Tibial nerve (tissue), 4 donors: ENCODE data around the gene NPFFR2. TPM values are rescaled to one million over a fixed set of nuclear protein-coding genes. Genes with fewer than 3 reads are reported as not detected.

Experiments used
- DNase-seq, 2 donors: peaks; one replicate each; pipeline ENCODE4 v3.0.0-alpha.2; 2019; ENCODE audit warnings: low spot score in 2 of 2
- H3K27ac ChIP-seq, 4 donors: fragments of 200-600 bp; sonication (generic) in 3 of 4; one replicate each; pipeline ENCODE4 v1.5.1; 2017 to 2019; ENCODE audit warnings: mild to moderate bottlenecking in 1 of 4
- H3K27me3 ChIP-seq, 2 donors: fragments of 200-600 bp; sonication (generic) in 1 of 2; one replicate each; pipeline versions ENCODE4 v1.5.1 to v1.6.0; 2017 to 2019
- H3K36me3 ChIP-seq, 3 donors: fragments of 200-600 bp; sonication (generic); one replicate each; pipeline ENCODE4 v1.5.1; 2018 to 2019
- H3K4me1 ChIP-seq, 4 donors: fragments of 200-600 bp; sonication (generic) in 3 of 4; one replicate each; pipeline ENCODE4 v1.5.1; 2017 to 2019
- H3K4me3 ChIP-seq, 4 donors: fragments of 200-600 bp; sonication (generic) in 3 of 4; one replicate each; pipeline ENCODE4 v1.5.1; 2017 to 2019; ENCODE audit warnings: mild to moderate bottlenecking in 1 of 4, moderate library complexity in 1 of 4
- H3K9me3 ChIP-seq, 4 donors: fragments of 200-600 bp; sonication (generic) in 3 of 4; one replicate each; pipeline ENCODE4 v1.5.1; 2017 to 2019
- CTCF ChIP-seq, 5 experiments: fragments of 200-600 bp in 3 of 5; fragments of 450-650 bp in 2 of 5; sonication (generic) in 3 of 5; IDR thresholded peaks; one replicate each; pipeline ENCODE4 v1.5.1; 2016 to 2019; ENCODE audit warnings: antibody characterized with exemption in 5 of 5, mild to moderate bottlenecking in 3 of 5, moderate library complexity in 2 of 5
- EP300 ChIP-seq, 2 donors: sonication (generic); formaldehyde crosslinking; IDR thresholded peaks; one replicate each; pipeline ENCODE4 v1.6.1; 2017; ENCODE audit warnings: antibody characterized with exemption in 2 of 2, mild to moderate bottlenecking in 1 of 2
- POLR2A ChIP-seq, 2 donors: fragments of 450-650 bp; IDR thresholded peaks; one replicate each; pipeline ENCODE4 v1.6.1; 2017; ENCODE audit warnings: antibody characterized with exemption in 2 of 2, mild to moderate bottlenecking in 2 of 2, moderate library complexity in 2 of 2
- WGBS, 2 donors: methylation state at CpG; one replicate each; pipeline ENCODE4 v1.1.5; 2018; 5-methylcytosine and 5-hydroxymethylcytosine counted together
- total RNA-seq, 4 donors: library from RNA; depleted of rRNA; stranded (reverse); fragments of >200 nt; gene quantifications; one replicate each; pipeline ENCODE4 v1.1.0, GENCODE V29; 2016

Gene NPFFR2
- total RNA-seq, 4 donors from 2014 or later = not detected

- Histone ChIP-seq H3K27me3 (no peaks in the 10 kb centered on the region), H3K27ac (no peak overlapping the region), H3K9me3 (no peaks in the 10 kb centered on the region), H3K36me3 (no peaks in the 10 kb centered on the region), H3K4me1 (no peaks in the 10 kb centered on the region), H3K4me3 (no peak overlapping the region)
- TF ChIP-seq CTCF (IDR thresholded peaks at IDR 0.05) (no peak), POLR2A (IDR thresholded peaks at IDR 0.05) (no peak), EP300 (IDR thresholded peaks at IDR 0.05) (no peak)
- DNase-seq = no peak
- 66 to 82% methylated on average over 5 of the region's 5 CpGs for WGBS, 2 donors
These were observed 62.4 kb downstream of the NPFFR2 start for GRCh38 chr4:72094059-72094797.

GRCh38 chr4:72107456-72107855, 75.7 kb downstream of the NPFFR2 start:
- no peak for DNase-seq
- no peaks in the 10 kb centered on the region for H3K27me3 ChIP-seq
- H3K4me3 ChIP-seq = no peak overlapping the region
- TF ChIP-seq CTCF (IDR thresholded peaks at IDR 0.05) (no peak), POLR2A (IDR thresholded peaks at IDR 0.05) (no peak), EP300 (IDR thresholded peaks at IDR 0.05) (no peak)
- H3K36me3 ChIP-seq = no peaks in the 10 kb centered on the region
- no peak overlapping the region for H3K27ac ChIP-seq
- H3K9me3 ChIP-seq = no peaks in the 10 kb centered on the region
- H3K4me1 ChIP-seq = no peaks in the 10 kb centered on the region

- WGBS, 2 donors = 92% methylated on average over 2 of the region's 2 CpGs
- DNase-seq = no peak
- no peaks in the 10 kb centered on the region for H3K36me3 ChIP-seq
- no peaks in the 10 kb centered on the region for H3K9me3 ChIP-seq
- TF ChIP-seq POLR2A (IDR thresholded peaks at IDR 0.05) (no peak), EP300 (IDR thresholded peaks at IDR 0.05) (no peak), CTCF (IDR thresholded peaks at IDR 0.05) (no peak)
- H3K27ac ChIP-seq = no peak overlapping the region
- no peaks in the 10 kb centered on the region for H3K27me3 ChIP-seq
- no peak overlapping the region for H3K4me3 ChIP-seq
- no peaks in the 10 kb centered on the region for H3K4me1 ChIP-seq
These were observed 77.6 kb downstream of the NPFFR2 start for GRCh38 chr4:72109364-72109763.

GRCh38 chr4:72109959-72110497, 78.2 kb downstream of the NPFFR2 start:
- no peaks in the 10 kb centered on the region for H3K27me3 ChIP-seq
- no peak for TF ChIP-seq EP300 (IDR thresholded peaks at IDR 0.05)
- no peak for TF ChIP-seq CTCF (IDR thresholded peaks at IDR 0.05)
- TF ChIP-seq POLR2A (IDR thresholded peaks at IDR 0.05) = no peak
- no peaks in the 10 kb centered on the region for H3K4me1 ChIP-seq
- DNase-seq = no peak
- H3K27ac ChIP-seq = no peak overlapping the region
- 83 to 95% methylated on average over 2 of the region's 2 CpGs for WGBS, 2 donors
- no peaks in the 10 kb centered on the region for H3K36me3 ChIP-seq
- no peak overlapping the region for H3K4me3 ChIP-seq
- no peaks in the 10 kb centered on the region for H3K9me3 ChIP-seq

GRCh38 chr4:72110886-72111285, 79.1 kb downstream of the NPFFR2 start:
- no peak overlapping the region for H3K4me3 ChIP-seq
- no peaks in the 10 kb centered on the region for H3K4me1 ChIP-seq
- H3K27ac ChIP-seq = no peak overlapping the region
- no peaks in the 10 kb centered on the region for H3K36me3 ChIP-seq
- no peaks in the 10 kb centered on the region for H3K27me3 ChIP-seq
- H3K9me3 ChIP-seq = no peaks in the 10 kb centered on the region
- TF ChIP-seq EP300 (IDR thresholded peaks at IDR 0.05) (no peak), POLR2A (IDR thresholded peaks at IDR 0.05) (no peak), CTCF (IDR thresholded peaks at IDR 0.05) (no peak)
- DNase-seq = no peak
- WGBS, 2 donors = 98 to 100% methylated on average over 1 of the region's 1 CpG
